GM18951 (cell line): Measurements from ENCODE around the gene SH3YL1.

Experiments
- POLR2A ChIP-seq: IDR thresholded peaks from 4 replicates; pipeline ENCODE4 v1.6.1; 2011; ENCODE audit warnings: mild to moderate bottlenecking; ENCODE audit not compliant: insufficient read length, insufficient read depth; ENCODE audit errors: extremely low read depth
- in situ Hi-C: fragments of 300-500 bp; cut with MboI; formaldehyde crosslinking; loops from one replicate; pipeline ENCODE4 v1.12.0; 2022; ENCODE audit warnings: low sequenced_read_pairs, mixed read lengths, inconsistent platforms; ENCODE audit not compliant: unreplicated experiment

The SH3YL1 gene

DNA sequence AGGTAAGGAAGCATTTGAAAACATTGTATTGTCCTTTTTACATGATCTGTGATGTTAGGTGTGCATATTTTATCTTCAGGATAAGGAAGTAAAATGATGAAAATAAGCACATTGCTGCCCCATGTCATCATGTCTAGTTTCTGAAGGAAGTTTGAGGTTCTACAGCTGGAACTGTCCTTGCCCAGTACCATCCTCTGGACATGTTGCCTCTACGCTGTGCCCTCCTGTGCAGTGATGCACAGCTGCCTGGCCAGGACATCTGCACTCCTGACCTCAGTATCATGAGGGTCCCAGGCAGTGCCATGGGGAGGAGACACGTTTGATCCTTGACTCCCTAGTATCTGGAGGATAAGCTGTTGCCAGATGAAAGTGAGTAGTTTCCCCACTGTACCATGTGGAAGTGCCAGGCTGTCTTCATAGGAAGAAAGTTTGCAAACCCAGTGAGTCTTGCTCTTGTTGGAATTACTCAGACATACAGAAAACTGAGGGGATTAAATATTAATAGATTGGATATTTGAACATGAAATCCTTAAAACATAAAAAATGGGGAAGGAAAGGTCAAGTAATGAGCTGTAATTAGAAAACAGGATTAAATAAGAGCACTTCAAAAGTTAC, 14.6 kb upstream of the SH3YL1 start:
- in situ Hi-C loops: no loop called here
- no peak for TF ChIP-seq POLR2A

DNA sequence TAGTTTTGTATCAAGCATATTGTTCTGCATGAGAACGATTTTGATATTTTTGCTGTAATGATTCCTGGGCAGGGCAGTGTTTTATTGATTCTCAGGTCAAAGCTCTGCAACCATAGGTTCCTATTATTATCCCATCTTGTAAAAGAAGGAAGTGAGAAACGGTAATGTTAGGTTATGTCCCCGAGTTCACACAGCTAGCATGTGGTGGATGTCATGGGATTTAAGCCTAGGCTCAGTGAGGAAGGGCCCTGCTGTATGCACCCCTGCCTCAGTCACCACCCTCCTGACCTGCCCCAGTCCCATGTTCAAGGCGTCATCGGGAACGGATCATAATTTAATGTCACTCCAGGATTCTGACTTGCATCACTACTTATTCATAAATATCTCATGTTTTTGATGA, 11.6 kb upstream of the SH3YL1 start:
- in situ Hi-C loops: no loop called here
- TF ChIP-seq POLR2A: no peak

DNA sequence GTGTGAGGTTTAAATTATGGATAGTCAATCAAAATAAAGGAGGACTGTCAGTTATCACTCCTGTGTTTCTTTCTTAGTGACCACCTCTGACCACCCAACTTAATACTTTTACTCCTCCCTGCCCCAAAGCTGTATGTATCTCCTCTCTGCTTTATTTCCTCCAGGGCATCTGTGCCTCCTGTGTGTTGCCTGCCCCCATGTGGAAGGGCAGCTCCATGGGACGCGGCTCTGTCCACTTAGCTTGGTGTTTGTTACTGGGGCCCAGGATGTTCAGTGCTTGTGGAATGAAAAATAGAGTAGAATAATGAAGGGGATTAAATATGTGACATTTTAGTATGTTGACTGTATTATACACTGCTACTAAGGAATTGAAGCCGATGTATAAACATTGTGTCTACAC, 10.7 kb upstream of the SH3YL1 start:
- no peak for TF ChIP-seq POLR2A
- in situ Hi-C loops: no loop called here

DNA sequence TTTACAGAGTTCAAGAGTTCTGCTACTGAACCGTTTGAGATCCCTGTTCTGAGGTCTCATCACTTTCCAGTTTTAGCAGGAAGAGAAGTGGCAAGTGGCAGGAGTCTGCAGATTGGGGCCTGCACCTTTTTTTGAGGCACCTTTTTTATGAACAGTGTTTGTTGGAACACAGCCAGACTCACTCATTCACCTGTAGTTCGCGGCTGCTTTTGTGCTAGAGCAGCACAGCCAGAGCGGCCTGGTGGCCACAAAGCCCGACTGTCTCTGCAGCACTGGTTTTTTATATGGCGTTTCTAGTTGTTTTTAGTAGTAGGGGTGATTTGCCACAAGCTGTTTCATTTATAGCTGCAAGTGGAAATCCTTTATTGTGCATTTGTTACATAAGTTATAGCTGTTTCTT, 9.5 kb upstream of the SH3YL1 start:
- no peak for TF ChIP-seq POLR2A
- in situ Hi-C loops: no loop called here

DNA sequence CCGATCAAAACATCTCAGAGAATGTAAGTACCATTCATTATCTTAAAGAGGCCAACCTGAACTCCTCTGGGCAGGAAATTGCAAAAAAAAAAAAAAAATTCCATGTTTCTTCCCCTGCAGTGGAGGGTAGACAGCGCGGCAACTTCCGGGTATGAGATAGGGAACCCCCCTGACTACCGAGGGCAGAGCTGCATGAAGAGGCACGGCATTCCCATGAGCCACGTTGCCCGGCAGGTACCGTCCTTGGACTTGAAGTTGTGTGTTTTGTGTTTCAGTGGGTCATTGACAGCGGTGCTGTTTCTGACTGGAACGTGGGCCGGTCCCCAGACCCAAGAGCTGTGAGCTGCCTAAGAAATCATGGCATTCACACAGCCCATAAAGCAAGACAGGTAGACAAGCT, 8.1 kb upstream of the SH3YL1 start:
- in situ Hi-C loops: no loop called here
- TF ChIP-seq POLR2A: no peak

DNA sequence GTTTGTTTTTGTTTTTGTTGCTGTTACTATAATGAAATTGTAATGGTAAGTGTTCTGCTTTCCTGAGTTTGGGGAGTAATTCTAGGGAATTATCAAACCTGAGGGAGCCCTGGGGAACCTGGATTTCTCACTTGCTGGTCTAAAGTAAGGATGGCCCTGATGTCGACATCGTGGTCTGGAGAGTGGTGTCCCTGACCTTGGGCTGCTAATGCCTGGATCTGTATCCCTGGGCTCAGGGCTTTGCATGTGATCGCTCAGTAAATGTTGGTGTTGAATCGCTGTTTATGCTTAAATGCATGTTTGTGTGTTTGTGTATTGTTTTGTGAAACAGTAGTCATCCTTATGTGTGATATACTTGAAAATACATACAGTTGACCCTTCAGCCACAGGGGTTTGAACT, 7.0 kb upstream of the SH3YL1 start:
- in situ Hi-C loops: no loop called here
- TF ChIP-seq POLR2A: no peak

DNA sequence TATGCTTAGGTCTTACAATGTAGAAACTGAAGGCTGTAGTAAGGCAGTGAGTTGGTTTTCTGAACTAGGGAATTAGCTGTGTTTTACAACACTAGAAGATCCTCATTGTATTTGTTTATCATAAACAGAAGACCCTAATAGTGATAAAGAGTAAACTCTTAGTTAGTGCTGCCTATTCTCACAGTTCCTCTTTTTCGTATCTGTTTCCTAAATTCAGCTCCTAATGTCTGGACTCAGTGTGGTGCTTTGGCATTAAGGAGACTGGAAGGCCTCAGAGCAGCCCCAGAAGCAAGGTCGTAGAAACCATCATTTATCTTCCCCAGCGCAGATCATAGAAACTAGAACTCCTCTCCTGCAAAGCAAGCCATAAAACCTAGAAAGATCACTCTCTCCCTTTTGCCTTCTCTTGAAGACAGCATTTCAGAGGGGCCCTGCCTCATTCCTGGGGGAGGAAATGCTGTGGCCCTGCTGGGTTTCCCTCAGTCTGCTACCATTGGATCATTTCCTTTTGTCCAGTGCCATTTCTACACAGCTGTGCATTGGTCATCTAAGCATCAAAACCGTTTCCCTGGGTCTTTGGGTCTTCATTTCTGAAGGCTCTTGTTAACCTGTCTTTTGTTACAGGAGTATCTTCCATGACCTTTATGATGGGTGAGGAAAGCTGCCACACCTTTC, 5.7 kb upstream of the SH3YL1 start:
- TF ChIP-seq POLR2A: no peak
- in situ Hi-C loops: no loop called here

DNA sequence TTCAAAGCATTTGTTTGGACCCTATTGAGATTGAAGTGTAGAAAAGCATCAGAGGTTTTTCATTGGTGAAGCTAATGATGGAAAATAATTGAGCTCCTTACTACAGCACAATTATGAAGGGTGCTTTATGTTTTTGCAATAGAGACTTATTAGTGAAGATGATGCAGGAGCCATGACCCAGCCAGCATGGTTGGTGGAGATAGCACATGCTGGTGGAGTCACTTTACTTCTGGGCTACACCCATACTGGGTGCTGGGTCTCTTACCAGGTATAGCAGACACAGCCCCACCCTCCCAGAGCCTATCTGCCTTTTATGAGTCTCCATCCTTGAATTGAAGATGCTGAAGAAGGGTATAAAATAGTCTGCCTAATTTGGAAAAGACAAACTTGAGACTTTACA, 4.5 kb upstream of the SH3YL1 start:
- in situ Hi-C loops: no loop called here
- no peak for TF ChIP-seq POLR2A

DNA sequence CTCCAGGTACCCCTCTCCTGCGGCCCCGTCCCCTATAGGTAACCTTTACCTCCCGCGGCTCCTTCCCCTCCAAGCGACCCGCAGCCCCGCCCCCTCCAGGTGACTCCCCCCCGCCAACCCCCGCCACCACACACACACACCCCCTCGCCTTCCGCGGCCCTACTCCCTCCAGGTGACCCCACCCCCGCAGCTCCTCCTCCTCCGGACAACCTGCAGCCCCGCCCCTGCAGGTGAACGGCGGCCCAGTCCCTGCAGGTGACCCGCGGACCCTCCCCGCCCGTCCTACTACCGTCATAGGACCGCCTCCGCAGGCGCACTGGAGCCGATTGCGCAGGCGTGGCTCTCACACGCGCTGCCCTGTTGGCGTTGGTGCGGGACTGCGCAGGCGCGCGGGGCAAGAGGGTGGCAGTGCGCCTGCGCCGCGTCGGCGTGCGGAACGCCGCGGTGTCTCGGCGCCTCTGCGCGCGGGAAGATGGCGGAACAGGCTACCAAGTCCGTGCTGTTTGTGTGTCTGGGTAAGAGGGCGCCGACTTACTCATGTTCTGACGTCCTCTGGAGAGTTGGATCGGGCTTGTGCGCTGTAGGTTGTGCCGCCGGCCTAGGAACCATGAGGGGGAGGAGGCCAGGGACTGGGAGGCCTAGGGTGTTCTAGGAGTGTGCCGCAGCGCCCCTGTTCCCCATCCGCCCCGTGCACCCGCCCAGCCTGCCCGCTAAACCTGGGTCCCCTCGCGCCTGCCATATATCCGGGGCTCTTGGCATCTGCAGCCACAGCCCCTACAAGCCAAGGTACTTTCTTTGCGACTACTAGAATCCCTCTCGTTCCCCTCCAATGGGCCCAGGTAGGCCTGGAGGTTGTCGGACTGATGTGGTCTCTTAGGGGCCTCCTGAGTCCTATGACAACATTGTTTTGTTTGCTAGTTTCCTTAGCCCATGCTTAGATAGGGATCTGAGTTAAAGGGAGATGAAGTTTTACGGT, 949 bp upstream of the SH3YL1 start, which contains the start of gene ACP1:
ACP1 (plus strand) TSS at position 455 of the 976 bp plus-strand sequence; CDS start at position 473, 18 bp downstream.
- in situ Hi-C loops: no loop called here
- TF ChIP-seq POLR2A: peak; percentile 92

DNA sequence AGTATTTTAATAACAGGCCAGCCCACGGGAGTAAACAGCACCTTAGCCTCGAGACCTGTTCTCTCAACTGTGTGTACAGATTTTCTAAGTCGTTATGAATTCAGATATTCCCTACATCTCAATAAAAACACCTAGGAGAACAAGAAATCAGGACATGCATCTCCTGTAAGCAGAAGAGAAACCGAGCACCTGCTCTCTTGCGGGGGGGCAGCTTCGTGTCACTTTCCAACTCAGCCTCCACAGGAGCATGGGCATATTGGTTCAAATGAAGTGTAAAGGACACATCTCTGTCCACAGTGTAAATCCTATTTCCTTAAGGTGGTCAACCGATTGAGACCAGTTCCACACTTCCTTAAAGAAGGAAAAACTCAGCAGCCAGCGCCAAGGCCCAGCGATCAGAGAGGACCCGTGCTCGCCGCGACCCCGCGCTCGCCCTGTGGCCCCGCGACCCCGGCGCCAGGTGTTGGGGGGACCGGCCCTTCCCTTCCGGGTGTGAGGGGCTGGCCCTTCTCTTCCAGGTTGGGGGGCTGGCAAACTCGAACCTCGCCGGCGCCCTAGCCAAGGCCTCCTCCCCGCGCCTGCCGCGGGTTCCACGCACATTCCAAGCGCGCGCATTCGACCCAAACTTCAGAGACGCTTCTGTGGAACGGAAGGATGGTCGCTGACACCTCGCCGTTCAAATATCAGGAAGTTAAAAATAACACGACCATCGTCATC, 652 bp downstream of the SH3YL1 start:
- in situ Hi-C loops: no loop called here
- no peak for TF ChIP-seq POLR2A

DNA sequence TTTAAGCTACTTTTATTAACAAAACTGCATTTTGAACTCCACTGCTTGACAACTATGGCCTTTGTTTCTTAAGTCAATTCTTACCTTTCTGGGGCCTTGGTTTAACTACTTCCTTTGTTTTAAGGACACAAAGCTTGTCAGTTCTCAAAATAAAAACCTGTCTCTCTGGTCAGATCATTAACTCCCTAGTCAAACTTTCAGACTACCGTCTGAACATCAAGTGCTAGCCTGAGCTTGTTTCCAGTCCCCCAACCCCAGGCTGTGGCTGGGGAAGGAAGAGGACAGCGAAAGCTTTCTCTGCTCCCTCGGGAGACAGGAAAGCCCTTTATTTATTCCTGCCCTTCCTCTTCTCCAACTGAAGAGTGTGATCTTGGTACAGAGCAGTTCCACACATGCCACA, 1.7 kb downstream of the SH3YL1 start:
- in situ Hi-C loops: no loop called here
- no peak for TF ChIP-seq POLR2A

DNA sequence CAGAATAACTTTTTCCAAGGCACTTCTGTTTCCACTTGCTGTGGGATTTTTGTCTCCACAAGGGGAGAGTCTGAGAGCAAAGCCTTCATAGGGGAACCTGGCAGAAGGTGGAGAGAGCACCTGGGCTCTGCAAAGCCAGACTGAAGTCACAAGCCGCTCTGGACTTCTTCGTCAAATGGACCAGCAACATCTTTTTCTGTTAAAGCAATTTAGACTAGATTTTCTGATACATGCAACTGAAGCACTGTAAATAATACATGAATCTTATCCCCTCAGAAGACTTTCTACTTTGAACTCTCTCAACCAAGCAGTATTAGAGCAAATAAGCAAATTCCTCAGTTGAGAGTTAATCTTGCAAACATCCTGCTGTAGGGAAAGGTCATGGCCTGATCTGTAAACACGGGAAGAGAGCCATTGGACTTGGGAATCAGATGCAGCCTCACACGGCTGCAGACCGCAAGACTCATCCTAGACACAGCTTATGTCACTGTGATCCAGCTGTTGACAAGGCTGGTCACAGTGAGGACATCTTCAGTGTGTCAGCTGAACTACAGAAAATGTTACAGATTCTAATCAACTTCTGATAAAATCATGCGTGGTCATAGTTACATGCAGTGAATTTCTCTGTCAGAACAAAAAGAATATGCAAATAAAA, 3.2 kb downstream of the SH3YL1 start:
- in situ Hi-C loops: no loop called here
- TF ChIP-seq POLR2A: no peak
